Panc1 (cell line): ENCODE results near the gene STAM2. TPM values are rescaled to one million over a fixed set of nuclear protein-coding genes. Genes with fewer than 3 reads are reported as not detected.

Experiments
- ATAC-seq: fragments of 200-7000 bp; cut with Tn5 transposase; 2 replicates; pipeline ENCODE4 v1.9.1; 2020; ENCODE audit warnings: mild to moderate bottlenecking, moderate library complexity
- BruUV-seq: library from RNA; stranded (reverse); fragments of 400-500 nt; replicated peaks from 2 replicates; lab custom pipeline; 2021; lab: Mats Ljungman, UMichigan
- CTCF ChIA-PET: fragments of 300-600 bp; sonication (Branson Sonifier 250); formaldehyde crosslinking; loops from one replicate; lab custom pipeline; 2022; ENCODE audit warnings: antibody characterized with exemption; lab: Charles Lee
- POLR2A ChIA-PET: fragments of 300-600 bp; sonication (Branson Sonifier 250); formaldehyde crosslinking; loops from one replicate; lab custom pipeline; 2022; ENCODE audit warnings: antibody characterized with exemption; lab: Charles Lee
- DNase-seq: peaks from one replicate; pipeline ENCODE4 v3.0.0-alpha.2; 2010; ENCODE audit warnings: low read depth, low spot score
- H3K27ac ChIP-seq: 2 replicates; pipeline ENCODE4 v1.5.1; 2011; ENCODE audit warnings: mild to moderate bottlenecking, low read length, inconsistent platforms
- H3K27me3 ChIP-seq: fragments of 200-500 bp; sonication (Bioruptor generic); 2 replicates; pipeline ENCODE4 v1.6.0; 2014; ENCODE audit warnings: low read length, inconsistent platforms; ENCODE audit not compliant: control insufficient read depth, insufficient read depth
- H3K36me3 ChIP-seq: fragments of 200-500 bp; sonication (Bioruptor generic); 2 replicates; pipeline ENCODE4 v1.5.1; 2014; ENCODE audit warnings: inconsistent platforms, mild to moderate bottlenecking, low read length, moderate library complexity; ENCODE audit not compliant: control insufficient read depth, insufficient read depth
- H3K4me1 ChIP-seq: 2 replicates; pipeline ENCODE4 v1.5.1; 2011; ENCODE audit warnings: inconsistent platforms, mild to moderate bottlenecking, low read length, moderate library complexity; ENCODE audit not compliant: control insufficient read depth, insufficient read depth
- H3K4me3 ChIP-seq, 2 experiments: 2 replicates each; pipeline ENCODE4 v1.5.1; 2011 to 2012; ENCODE audit warnings: low read depth in 2 of 2, low read length in 2 of 2, mild to moderate bottlenecking in 2 of 2, inconsistent platforms in 1 of 2, moderate library complexity in 1 of 2
- H3K9me3 ChIP-seq: fragments of 200-500 bp; sonication (Bioruptor generic); 2 replicates; pipeline ENCODE4 v1.5.1; 2014; ENCODE audit warnings: low read depth, mild to moderate bottlenecking, inconsistent platforms, low read length, moderate library complexity; ENCODE audit not compliant: control insufficient read depth, insufficient read depth
- POLR2AphosphoS5 ChIP-seq: IDR thresholded peaks from 2 replicates; pipeline ENCODE4 v1.6.1; 2012; ENCODE audit warnings: mild to moderate bottlenecking, low read depth, low read length, moderate library complexity
- SIN3A ChIP-seq: IDR thresholded peaks from 2 replicates; pipeline ENCODE4 v1.6.1; 2012; ENCODE audit warnings: low read depth, mild to moderate bottlenecking, low read length, moderate library complexity, borderline replicate concordance; ENCODE audit not compliant: insufficient read depth
- TCF7L2 ChIP-seq: IDR thresholded peaks from 2 replicates; pipeline ENCODE4 v1.6.1; 2011; ENCODE audit warnings: mild to moderate bottlenecking, low read depth, low read length, inconsistent platforms
- in situ Hi-C: cut with HindIII; loops from 2 replicates; pipeline ENCODE4 v1.10.0; 2016; ENCODE audit warnings: low sequenced_read_pairs, low pct_unique_long_range_greater_than_20kb
- intact Hi-C: fragments of 100-400 bp; cut with micrococcal nuclease; formaldehyde crosslinking; loops from one replicate; pipeline ENCODE4 v1.10.0; 2022; ENCODE audit not compliant: unreplicated experiment
- total RNA-seq: library from RNA; stranded (reverse); gene quantifications from one replicate; pipeline ENCODE4 v1.2.1, GENCODE V29; 2021; ENCODE audit not compliant: unreplicated experiment
- TF ChIP-seq, protein P1 (sequence below), 2 experiments: IDR thresholded peaks; 2 replicates each; pipeline ENCODE4 v1.6.1; 2011 to 2012; ENCODE audit warnings: low read depth in 2 of 2, control low read depth in 1 of 2, low read length in 1 of 2, mild to moderate bottlenecking in 1 of 2, moderate library complexity in 1 of 2; ENCODE audit not compliant: insufficient read depth in 1 of 2
- TF ChIP-seq, protein P2 (sequence below): fragments of 450-650 bp; IDR thresholded peaks from 2 replicates; pipeline ENCODE4 v1.5.1; 2017; ENCODE audit warnings: mild to moderate bottlenecking

The STAM2 gene
- total RNA-seq, 1 experiment from 2014 or later: 29.1 TPM

DNA sequence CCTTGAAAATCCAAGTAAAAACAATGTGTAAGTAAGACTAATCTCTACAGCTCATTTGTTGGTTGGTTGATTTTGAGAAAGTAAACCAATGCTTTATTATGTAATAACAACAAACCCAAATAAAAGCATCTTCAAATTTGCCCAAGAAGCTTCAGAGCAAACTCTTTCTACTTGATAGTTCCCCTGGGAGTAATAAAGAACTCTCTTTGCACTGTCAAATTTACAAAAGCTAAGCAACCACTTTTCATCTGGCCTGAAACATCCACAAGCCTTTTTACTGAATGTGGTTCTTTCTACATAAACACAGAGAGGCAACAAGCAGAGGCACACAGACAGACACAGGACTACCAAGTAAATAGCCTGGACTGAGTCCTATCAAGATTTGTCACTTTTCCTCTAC lies 47.9 kb downstream of the STAM2 start:
- Histone ChIP-seq H3K9me3 (no peaks in the 10 kb centered on the region), H3K4me3 (no peak overlapping the region), H3K4me1 (no peaks in the 10 kb centered on the region), H3K36me3 (no peaks in the 10 kb centered on the region; the same call in 1 of the 2 replicates), H3K27me3 (no peaks in the 10 kb centered on the region), H3K27ac (no peak overlapping the region)
- POLR2A ChIA-PET: no interaction called here
- TF ChIP-seq TCF7L2: no peak
- TF ChIP-seq, protein P1, sequence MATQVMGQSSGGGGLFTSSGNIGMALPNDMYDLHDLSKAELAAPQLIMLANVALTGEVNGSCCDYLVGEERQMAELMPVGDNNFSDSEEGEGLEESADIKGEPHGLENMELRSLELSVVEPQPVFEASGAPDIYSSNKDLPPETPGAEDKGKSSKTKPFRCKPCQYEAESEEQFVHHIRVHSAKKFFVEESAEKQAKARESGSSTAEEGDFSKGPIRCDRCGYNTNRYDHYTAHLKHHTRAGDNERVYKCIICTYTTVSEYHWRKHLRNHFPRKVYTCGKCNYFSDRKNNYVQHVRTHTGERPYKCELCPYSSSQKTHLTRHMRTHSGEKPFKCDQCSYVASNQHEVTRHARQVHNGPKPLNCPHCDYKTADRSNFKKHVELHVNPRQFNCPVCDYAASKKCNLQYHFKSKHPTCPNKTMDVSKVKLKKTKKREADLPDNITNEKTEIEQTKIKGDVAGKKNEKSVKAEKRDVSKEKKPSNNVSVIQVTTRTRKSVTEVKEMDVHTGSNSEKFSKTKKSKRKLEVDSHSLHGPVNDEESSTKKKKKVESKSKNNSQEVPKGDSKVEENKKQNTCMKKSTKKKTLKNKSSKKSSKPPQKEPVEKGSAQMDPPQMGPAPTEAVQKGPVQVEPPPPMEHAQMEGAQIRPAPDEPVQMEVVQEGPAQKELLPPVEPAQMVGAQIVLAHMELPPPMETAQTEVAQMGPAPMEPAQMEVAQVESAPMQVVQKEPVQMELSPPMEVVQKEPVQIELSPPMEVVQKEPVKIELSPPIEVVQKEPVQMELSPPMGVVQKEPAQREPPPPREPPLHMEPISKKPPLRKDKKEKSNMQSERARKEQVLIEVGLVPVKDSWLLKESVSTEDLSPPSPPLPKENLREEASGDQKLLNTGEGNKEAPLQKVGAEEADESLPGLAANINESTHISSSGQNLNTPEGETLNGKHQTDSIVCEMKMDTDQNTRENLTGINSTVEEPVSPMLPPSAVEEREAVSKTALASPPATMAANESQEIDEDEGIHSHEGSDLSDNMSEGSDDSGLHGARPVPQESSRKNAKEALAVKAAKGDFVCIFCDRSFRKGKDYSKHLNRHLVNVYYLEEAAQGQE (IDR thresholded peaks at IDR 0.05; ENCODE audit: insufficient read depth in 1 of 2, low read depth in 2 of 2, low read length in 1 of 2): no peak
- no peak for TF ChIP-seq POLR2AphosphoS5
- TF ChIP-seq, protein P2, sequence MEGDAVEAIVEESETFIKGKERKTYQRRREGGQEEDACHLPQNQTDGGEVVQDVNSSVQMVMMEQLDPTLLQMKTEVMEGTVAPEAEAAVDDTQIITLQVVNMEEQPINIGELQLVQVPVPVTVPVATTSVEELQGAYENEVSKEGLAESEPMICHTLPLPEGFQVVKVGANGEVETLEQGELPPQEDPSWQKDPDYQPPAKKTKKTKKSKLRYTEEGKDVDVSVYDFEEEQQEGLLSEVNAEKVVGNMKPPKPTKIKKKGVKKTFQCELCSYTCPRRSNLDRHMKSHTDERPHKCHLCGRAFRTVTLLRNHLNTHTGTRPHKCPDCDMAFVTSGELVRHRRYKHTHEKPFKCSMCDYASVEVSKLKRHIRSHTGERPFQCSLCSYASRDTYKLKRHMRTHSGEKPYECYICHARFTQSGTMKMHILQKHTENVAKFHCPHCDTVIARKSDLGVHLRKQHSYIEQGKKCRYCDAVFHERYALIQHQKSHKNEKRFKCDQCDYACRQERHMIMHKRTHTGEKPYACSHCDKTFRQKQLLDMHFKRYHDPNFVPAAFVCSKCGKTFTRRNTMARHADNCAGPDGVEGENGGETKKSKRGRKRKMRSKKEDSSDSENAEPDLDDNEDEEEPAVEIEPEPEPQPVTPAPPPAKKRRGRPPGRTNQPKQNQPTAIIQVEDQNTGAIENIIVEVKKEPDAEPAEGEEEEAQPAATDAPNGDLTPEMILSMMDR: no peak
- TF ChIP-seq SIN3A: no peak
- intact Hi-C loops (no loop called here), in situ Hi-C loops (no loop called here)
- DNase-seq: no peak
- CTCF ChIA-PET: no interaction called here
- BruUV-seq: no TSS peak
- no peak for ATAC-seq

DNA sequence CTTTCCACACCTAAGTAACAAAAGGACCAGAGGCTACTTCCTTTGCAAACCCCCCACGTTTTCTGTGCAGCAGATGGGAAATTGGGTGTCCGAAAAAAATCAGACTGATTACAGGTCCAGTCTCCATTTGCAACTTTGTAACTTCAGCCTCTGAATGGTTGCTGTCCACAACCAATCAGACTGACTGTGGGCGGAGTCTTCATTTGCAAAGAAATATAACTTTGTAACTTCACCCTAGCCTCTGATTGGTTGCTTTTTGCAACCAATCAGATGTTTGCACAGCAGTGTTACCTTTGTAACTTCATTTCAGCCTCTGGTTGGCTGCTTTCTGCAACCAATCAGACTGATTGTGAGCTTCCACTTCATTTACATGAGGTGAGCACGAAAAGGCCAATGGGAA lies 48.9 kb downstream of the STAM2 start:
- no peak for TF ChIP-seq SIN3A
- TF ChIP-seq, protein P1 (IDR thresholded peaks at IDR 0.05; ENCODE audit: insufficient read depth in 1 of 2, low read depth in 2 of 2, low read length in 1 of 2): no peak
- TF ChIP-seq POLR2AphosphoS5: no peak
- TF ChIP-seq, protein P2: no peak
- TF ChIP-seq TCF7L2: no peak
- ATAC-seq (no peak), DNase-seq (no peak)
- in situ Hi-C loops: no loop called here
- Histone ChIP-seq H3K9me3 (no peaks in the 10 kb centered on the region), H3K4me1 (no peaks in the 10 kb centered on the region), H3K27ac (no peak overlapping the region), H3K36me3 (no peaks in the 10 kb centered on the region; the same call in 1 of the 2 replicates), H3K4me3 (no peak overlapping the region), H3K27me3 (no peaks in the 10 kb centered on the region)
- BruUV-seq: no TSS peak
- intact Hi-C loops: no loop called here
- CTCF ChIA-PET: no interaction called here
- POLR2A ChIA-PET: no interaction called here
